Measurements from ENCODE around the gene KRTAP4-7. TPM values are rescaled to one million over a fixed set of nuclear protein-coding genes. Genes with fewer than 3 reads are reported as not detected.
"Not testable (repeated sequence)": the region's sequence is repeated elsewhere in the genome, so short reads cannot be mapped to it uniquely, and the experiment has no call there.

Gene KRTAP4-7
- total and polyA plus RNA-seq, 2 experiments from 2014 or later = not detected

DNA sequence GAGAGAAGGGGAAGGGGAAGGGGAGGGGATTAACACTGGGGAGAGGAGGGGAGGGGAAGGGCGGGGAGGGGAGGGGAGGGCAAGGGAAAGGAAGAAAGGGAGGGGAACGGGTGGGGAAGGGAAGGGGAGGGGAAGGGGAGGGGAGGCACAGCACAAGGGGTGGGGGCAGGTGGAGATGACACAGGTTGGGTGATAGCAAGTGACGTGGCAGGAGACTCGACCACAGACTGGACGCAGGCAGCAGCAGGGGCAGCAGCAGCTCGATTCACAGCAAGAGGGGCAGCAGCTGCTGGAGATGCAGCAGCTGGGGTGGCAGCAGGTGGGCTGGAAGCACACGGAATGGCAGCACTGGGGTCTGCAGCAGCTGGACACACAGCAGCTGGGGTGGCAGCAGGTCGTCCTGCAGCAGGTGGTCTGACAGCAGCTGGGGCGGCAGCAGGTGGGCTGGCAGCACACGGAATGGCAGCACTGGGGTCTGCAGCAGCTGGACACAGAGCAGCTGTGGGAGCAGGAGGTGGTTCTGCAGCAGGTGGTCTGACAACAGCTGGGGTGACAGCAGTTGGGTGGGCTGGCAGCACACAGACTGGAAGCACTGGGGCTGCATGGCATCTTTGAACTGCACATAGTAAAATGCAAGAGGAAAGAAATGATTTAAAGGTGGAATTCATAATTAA is 17.8 kb downstream of the KRTAP4-7 start, which contains the start of gene KRTAP4-16 (continued):
- no peak for TF ChIP-seq ETS1 (IDR thresholded peaks at IDR 0.05)
- no peak for TF ChIP-seq POLR2AphosphoS5 (IDR thresholded peaks at IDR 0.05; ENCODE audit: low read depth)
- no peak for TF ChIP-seq STAT1 (IDR thresholded peaks at IDR 0.05; ENCODE audit: unreplicated experiment)

GRCh38 chr17:41103896-41104295 is 19.9 kb downstream of the KRTAP4-7 start:
- H3K9me3 Mint-ChIP-seq = peaks cover 6% of the 10 kb centered on the region; the same call in 2 of the 3 replicates
- TF ChIP-seq, protein P1, sequence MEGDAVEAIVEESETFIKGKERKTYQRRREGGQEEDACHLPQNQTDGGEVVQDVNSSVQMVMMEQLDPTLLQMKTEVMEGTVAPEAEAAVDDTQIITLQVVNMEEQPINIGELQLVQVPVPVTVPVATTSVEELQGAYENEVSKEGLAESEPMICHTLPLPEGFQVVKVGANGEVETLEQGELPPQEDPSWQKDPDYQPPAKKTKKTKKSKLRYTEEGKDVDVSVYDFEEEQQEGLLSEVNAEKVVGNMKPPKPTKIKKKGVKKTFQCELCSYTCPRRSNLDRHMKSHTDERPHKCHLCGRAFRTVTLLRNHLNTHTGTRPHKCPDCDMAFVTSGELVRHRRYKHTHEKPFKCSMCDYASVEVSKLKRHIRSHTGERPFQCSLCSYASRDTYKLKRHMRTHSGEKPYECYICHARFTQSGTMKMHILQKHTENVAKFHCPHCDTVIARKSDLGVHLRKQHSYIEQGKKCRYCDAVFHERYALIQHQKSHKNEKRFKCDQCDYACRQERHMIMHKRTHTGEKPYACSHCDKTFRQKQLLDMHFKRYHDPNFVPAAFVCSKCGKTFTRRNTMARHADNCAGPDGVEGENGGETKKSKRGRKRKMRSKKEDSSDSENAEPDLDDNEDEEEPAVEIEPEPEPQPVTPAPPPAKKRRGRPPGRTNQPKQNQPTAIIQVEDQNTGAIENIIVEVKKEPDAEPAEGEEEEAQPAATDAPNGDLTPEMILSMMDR (conservative IDR thresholded peaks at IDR 0.05; ENCODE audit: low read depth in 2 of 2) = no peak
- no peak for TF ChIP-seq NANOG (IDR thresholded peaks at IDR 0.05; ENCODE audit: borderline replicate concordance)
- TF ChIP-seq EZH2 (IDR thresholded peaks at IDR 0.05; ENCODE audit: low read depth, unreplicated experiment) = no peak
- no peak for TF ChIP-seq STAT1 (IDR thresholded peaks at IDR 0.05; ENCODE audit: unreplicated experiment)
- no peak overlapping the region for H3K27ac Mint-ChIP-seq
- peaks cover 49% of the 10 kb centered on the region for H3K4me1 Mint-ChIP-seq
- no peaks in the 10 kb centered on the region for H3K27me3 ChIP-seq (ENCODE audit: insufficient read depth)
- H3K4me3 Mint-ChIP-seq = no peak overlapping the region
- no peaks in the 10 kb centered on the region for H3K79me2 ChIP-seq (replicated peaks; ENCODE audit: insufficient read depth)
- H3K4me3 ChIP-seq = no peak overlapping the region
- no peaks in the 10 kb centered on the region for H3K36me3 ChIP-seq (ENCODE audit: insufficient read depth)
- H3K4me2 ChIP-seq = no peak overlapping the region
- H3K4me1 ChIP-seq (ENCODE audit: insufficient read depth) = peaks cover 29% of the 10 kb centered on the region
- H3K9me2 ChIP-seq (ENCODE audit: insufficient read depth) = no peaks in the 10 kb centered on the region
- H3K36me3 Mint-ChIP-seq (ENCODE audit: low read depth) = peaks cover 9% of the 10 kb centered on the region
- H2AFZ ChIP-seq = no peak overlapping the region
- DNase-seq (ENCODE audit: low spot score) (no peak), ATAC-seq (no peak)
- H3K27ac ChIP-seq (ENCODE audit: low read depth) = no peak overlapping the region
- H3F3A ChIP-seq (replicated peaks; ENCODE audit: low read depth) = no peaks in the 10 kb centered on the region
- peaks cover 9% of the 10 kb centered on the region for H3K27me3 Mint-ChIP-seq (ENCODE audit: insufficient read depth, low read depth, poor library complexity)
- no peaks in the 10 kb centered on the region for H4K20me1 ChIP-seq (replicated peaks; ENCODE audit: insufficient read depth)

- H3K79me2 ChIP-seq (replicated peaks; ENCODE audit: insufficient read depth); H3K4me3 Mint-ChIP-seq; H3K27ac ChIP-seq (ENCODE audit: low read depth); H3K4me2 ChIP-seq; H4K20me1 ChIP-seq (replicated peaks; ENCODE audit: insufficient read depth); H3F3A ChIP-seq (replicated peaks; ENCODE audit: low read depth); H2AFZ ChIP-seq; H3K9me2 ChIP-seq (ENCODE audit: insufficient read depth); H3K36me3 ChIP-seq (ENCODE audit: insufficient read depth); H3K27me3 Mint-ChIP-seq (ENCODE audit: insufficient read depth, low read depth, poor library complexity); ATAC-seq; DNase-seq (ENCODE audit: low spot score); H3K4me3 ChIP-seq; H3K27me3 ChIP-seq (ENCODE audit: insufficient read depth); H3K27ac Mint-ChIP-seq: not testable (repeated sequence)
- H3K4me1 ChIP-seq (ENCODE audit: insufficient read depth) = peaks cover 29% of the 10 kb centered on the region
- Mint-ChIP-seq H3K4me1 (peaks cover 51% of the 10 kb centered on the region), H3K9me3 (peaks cover 11% of the 10 kb centered on the region; the same call in 2 of the 3 replicates), H3K36me3 (ENCODE audit: low read depth) (peaks cover 14% of the 10 kb centered on the region)
These were observed 20.6 kb downstream of the KRTAP4-7 start for GRCh38 chr17:41104386-41105038.

DNA sequence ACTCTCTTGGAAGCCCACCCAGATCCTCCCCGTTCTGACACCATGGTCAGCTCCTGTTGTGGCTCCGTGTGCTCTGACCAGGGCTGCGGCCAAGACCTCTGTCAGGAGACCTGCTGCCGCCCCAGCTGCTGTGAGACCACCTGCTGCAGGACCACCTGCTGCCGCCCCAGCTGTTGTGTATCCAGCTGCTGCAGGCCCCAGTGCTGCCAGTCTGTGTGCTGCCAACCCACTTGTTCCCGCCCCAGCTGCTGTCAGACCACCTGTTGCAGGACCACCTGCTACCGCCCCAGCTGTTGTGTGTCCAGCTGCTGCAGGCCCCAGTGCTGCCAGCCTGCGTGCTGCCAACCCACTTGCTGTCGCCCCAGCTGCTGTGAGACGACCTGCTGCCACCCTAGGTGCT is 21.4 kb downstream of the KRTAP4-7 start, which contains the start of gene KRTAP4-9:
KRTAP4-9 (plus strand) TSS at position 43 of the 400 bp plus-strand sequence; CDS start at position 43, 0 bp downstream.
- H3K9me3 Mint-ChIP-seq = peaks cover 19% of the 10 kb centered on the region
- not testable (repeated sequence) for H4K20me1 ChIP-seq (replicated peaks; ENCODE audit: insufficient read depth); DNase-seq (ENCODE audit: low spot score); H2AFZ ChIP-seq; H3K9me2 ChIP-seq (ENCODE audit: insufficient read depth); H3K4me2 ChIP-seq; ATAC-seq; H3K27me3 Mint-ChIP-seq (ENCODE audit: insufficient read depth, low read depth, poor library complexity); H3K27ac Mint-ChIP-seq; H3K27me3 ChIP-seq (ENCODE audit: insufficient read depth); H3K27ac ChIP-seq (ENCODE audit: low read depth); H3F3A ChIP-seq (replicated peaks; ENCODE audit: low read depth); H3K79me2 ChIP-seq (replicated peaks; ENCODE audit: insufficient read depth); H3K4me3 ChIP-seq; H3K4me3 Mint-ChIP-seq; H3K36me3 ChIP-seq (ENCODE audit: insufficient read depth)
- peaks cover 22% of the 10 kb centered on the region for H3K36me3 Mint-ChIP-seq (ENCODE audit: low read depth)
- peaks cover 46% of the 10 kb centered on the region for H3K4me1 Mint-ChIP-seq
- peaks cover 25% of the 10 kb centered on the region for H3K4me1 ChIP-seq (ENCODE audit: insufficient read depth)

Data from GM23338 (cell line).